SK-N-SH treated with all-trans-retinoic acid at 6 μM for 48 hours (cell line): ENCODE data around the gene KRT40.

Source experiments
- ATAC-seq: fragments of 200-7000 bp; cut with Tn5 transposase; 3 replicates; pipeline ENCODE4 v1.9.1; 2020; ENCODE audit warnings: mild to moderate bottlenecking, moderate library complexity
- ARNTL ChIP-seq: fragments of 450-650 bp; formaldehyde crosslinking; IDR thresholded peaks from 2 replicates; pipeline ENCODE4 v1.5.0; 2020; ENCODE audit warnings: low read depth, mild to moderate bottlenecking, moderate library complexity, borderline replicate concordance
- BACH2 ChIP-seq: fragments of 250-450 bp; sonication (Bioruptor Pico); IDR thresholded peaks from 2 replicates; pipeline ENCODE4 v1.9.0; 2021; ENCODE audit warnings: mild to moderate bottlenecking, borderline replicate concordance
- CSDC2 ChIP-seq: fragments of 250-450 bp; sonication (Bioruptor Pico); IDR thresholded peaks from 2 replicates; pipeline ENCODE4 v1.5.0; 2020; ENCODE audit warnings: mild to moderate bottlenecking, moderate library complexity
- CSRNP3 ChIP-seq: fragments of 250-450 bp; sonication (Bioruptor Pico); IDR thresholded peaks from 2 replicates; pipeline ENCODE4 v1.5.1; 2021; ENCODE audit warnings: mild to moderate bottlenecking, moderate library complexity
- GLIS3 ChIP-seq: fragments of 250-450 bp; sonication (Bioruptor Pico); IDR thresholded peaks from 2 replicates; pipeline ENCODE4 v1.5.0; 2020; ENCODE audit warnings: mild to moderate bottlenecking, moderate library complexity
- ISL1 ChIP-seq: fragments of 250-450 bp; sonication (Bioruptor Pico); IDR thresholded peaks from 2 replicates; pipeline ENCODE4 v2.1.2; 2022; ENCODE audit warnings: mild to moderate bottlenecking, moderate library complexity
- OSR1 ChIP-seq: fragments of 250-450 bp; sonication (Bioruptor Pico); IDR thresholded peaks from 2 replicates; pipeline ENCODE4 v1.8.0; 2022; ENCODE audit warnings: moderate library complexity, mild to moderate bottlenecking, inconsistent platforms
- PATZ1 ChIP-seq: fragments of 250-450 bp; sonication (Bioruptor Pico); IDR thresholded peaks from 2 replicates; pipeline ENCODE4 v1.8.0; 2020; ENCODE audit warnings: mild to moderate bottlenecking, moderate library complexity, borderline replicate concordance
- TCF4 ChIP-seq: fragments of 250-450 bp; sonication (Bioruptor Pico); IDR thresholded peaks from 2 replicates; pipeline ENCODE4 v1.8.0; 2021; ENCODE audit warnings: mild to moderate bottlenecking, moderate library complexity, borderline replicate concordance
- ZNF70 ChIP-seq: fragments of 450-650 bp; formaldehyde crosslinking; IDR thresholded peaks from 2 replicates; pipeline ENCODE4 v1.5.0; 2020; ENCODE audit warnings: mild to moderate bottlenecking, moderate library complexity
- ZNF8 ChIP-seq: fragments of 450-650 bp; formaldehyde crosslinking; IDR thresholded peaks from 2 replicates; pipeline ENCODE4 v1.5.0; 2020; ENCODE audit warnings: mild to moderate bottlenecking, moderate library complexity
- TF ChIP-seq, protein P1 (sequence below): fragments of 250-450 bp; sonication (Bioruptor Pico); IDR thresholded peaks from 2 replicates; pipeline ENCODE4 v1.5.0; 2020; ENCODE audit warnings: mild to moderate bottlenecking, moderate library complexity
- TF ChIP-seq, protein P2 (sequence below): fragments of 250-450 bp; sonication (Bioruptor Pico); IDR thresholded peaks from 2 replicates; pipeline ENCODE4 v1.5.1; 2020; ENCODE audit warnings: low read depth, mild to moderate bottlenecking, moderate library complexity

The KRT40 gene

GRCh38 chr17:40993084-40993483 lies 9.0 kb upstream of the KRT40 start (continued):
- TF ChIP-seq, protein P1, sequence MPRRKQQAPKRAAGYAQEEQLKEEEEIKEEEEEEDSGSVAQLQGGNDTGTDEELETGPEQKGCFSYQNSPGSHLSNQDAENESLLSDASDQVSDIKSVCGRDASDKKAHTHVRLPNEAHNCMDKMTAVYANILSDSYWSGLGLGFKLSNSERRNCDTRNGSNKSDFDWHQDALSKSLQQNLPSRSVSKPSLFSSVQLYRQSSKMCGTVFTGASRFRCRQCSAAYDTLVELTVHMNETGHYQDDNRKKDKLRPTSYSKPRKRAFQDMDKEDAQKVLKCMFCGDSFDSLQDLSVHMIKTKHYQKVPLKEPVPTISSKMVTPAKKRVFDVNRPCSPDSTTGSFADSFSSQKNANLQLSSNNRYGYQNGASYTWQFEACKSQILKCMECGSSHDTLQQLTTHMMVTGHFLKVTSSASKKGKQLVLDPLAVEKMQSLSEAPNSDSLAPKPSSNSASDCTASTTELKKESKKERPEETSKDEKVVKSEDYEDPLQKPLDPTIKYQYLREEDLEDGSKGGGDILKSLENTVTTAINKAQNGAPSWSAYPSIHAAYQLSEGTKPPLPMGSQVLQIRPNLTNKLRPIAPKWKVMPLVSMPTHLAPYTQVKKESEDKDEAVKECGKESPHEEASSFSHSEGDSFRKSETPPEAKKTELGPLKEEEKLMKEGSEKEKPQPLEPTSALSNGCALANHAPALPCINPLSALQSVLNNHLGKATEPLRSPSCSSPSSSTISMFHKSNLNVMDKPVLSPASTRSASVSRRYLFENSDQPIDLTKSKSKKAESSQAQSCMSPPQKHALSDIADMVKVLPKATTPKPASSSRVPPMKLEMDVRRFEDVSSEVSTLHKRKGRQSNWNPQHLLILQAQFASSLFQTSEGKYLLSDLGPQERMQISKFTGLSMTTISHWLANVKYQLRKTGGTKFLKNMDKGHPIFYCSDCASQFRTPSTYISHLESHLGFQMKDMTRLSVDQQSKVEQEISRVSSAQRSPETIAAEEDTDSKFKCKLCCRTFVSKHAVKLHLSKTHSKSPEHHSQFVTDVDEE (CRISPR knock-in tag), result no peak
- TF ChIP-seq CSDC2 (CRISPR knock-in tag) (no peak), TCF4 (no peak)
- TF ChIP-seq, all 23 proteins: peak for 0

DNA sequence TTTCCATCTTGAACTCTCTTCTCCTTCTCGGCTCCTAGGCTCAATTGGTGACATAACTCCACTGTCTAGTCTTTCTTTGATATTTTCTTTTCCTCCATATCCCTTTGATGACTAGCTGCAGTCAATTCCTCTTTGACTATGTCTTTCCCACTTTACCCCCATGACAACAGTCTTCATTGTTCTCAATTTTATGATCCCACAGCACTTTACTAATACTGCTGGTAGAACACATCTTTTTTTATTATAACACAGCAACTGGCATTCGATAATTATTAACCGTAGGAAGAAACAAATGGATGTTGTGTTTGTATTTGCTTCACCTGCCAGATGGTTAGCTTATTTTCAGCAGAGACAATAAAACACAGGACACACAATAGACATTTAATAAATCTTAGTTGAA lies 8.5 kb upstream of the KRT40 start:
- no peak for ATAC-seq
- no peak for TF ChIP-seq CSRNP3 (CRISPR knock-in tag)
- TF ChIP-seq GLIS3 (CRISPR knock-in tag), result no peak
- TF ChIP-seq BACH2 (CRISPR knock-in tag), result no peak
- no peak for TF ChIP-seq CSDC2 (CRISPR knock-in tag)
- TF ChIP-seq ARNTL (CRISPR knock-in tag), result no peak
- TF ChIP-seq, protein P2, sequence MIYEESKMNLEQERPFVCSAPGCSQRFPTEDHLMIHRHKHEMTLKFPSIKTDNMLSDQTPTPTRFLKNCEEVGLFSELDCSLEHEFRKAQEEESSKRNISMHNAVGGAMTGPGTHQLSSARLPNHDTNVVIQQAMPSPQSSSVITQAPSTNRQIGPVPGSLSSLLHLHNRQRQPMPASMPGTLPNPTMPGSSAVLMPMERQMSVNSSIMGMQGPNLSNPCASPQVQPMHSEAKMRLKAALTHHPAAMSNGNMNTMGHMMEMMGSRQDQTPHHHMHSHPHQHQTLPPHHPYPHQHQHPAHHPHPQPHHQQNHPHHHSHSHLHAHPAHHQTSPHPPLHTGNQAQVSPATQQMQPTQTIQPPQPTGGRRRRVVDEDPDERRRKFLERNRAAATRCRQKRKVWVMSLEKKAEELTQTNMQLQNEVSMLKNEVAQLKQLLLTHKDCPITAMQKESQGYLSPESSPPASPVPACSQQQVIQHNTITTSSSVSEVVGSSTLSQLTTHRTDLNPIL, result no peak
- TF ChIP-seq, protein P1 (CRISPR knock-in tag), result no peak

GRCh38 chr17:40986920-40987319 lies 2.8 kb upstream of the KRT40 start:
- no peak for TF ChIP-seq BACH2 (CRISPR knock-in tag)
- ATAC-seq, result no peak

DNA sequence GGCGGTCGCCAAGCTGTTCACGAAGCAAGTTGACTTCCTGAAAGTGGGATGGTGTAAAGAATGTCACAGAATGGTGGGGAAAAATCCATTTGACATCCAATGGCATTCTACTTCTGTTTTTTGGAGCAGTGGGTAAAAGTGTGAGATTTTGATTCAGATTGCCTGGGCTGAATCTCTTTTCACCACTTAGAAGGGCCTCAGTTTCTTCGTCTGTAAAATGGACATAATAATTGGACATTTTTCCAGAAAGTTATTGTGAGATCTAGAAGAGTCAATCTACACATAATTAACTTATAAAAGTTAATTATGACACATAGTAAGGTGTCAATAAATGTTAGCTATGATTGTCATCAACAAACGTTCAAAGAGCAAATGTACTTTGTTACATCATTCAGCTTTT lies 3.0 kb downstream of the KRT40 start:
- ATAC-seq, result no peak
- TF ChIP-seq ZNF8 (no peak), PATZ1 (CRISPR knock-in tag) (no peak), OSR1 (CRISPR knock-in tag) (no peak), CSDC2 (CRISPR knock-in tag) (no peak), ISL1 (CRISPR knock-in tag) (no peak), ZNF70 (CRISPR knock-in tag) (no peak)
- TF ChIP-seq, protein P1 (CRISPR knock-in tag), result no peak
